Sciatic nerve (tissue), 2 donors: Measurements from ENCODE around the gene SF3B6. TPM values are rescaled to one million over a fixed set of nuclear protein-coding genes. Genes with fewer than 3 reads are reported as not detected.
"Not testable (repeated sequence)": the region's sequence is repeated elsewhere in the genome, so short reads cannot be mapped to it uniquely, and the experiment has no call there.

Source experiments
- ATAC-seq: fragments of 200-7000 bp; cut with Tn5 transposase; one replicate; pipeline ENCODE4 v1.9.1; 2020; ENCODE audit warnings: mild to moderate bottlenecking, moderate library complexity
- DNase-seq: peaks from one replicate; pipeline ENCODE4 v3.0.0-alpha.2; 2020; ENCODE audit warnings: low spot score
- intact Hi-C: fragments of 100-400 bp; cut with DNase I; formaldehyde crosslinking; loops from one replicate; pipeline ENCODE4 v1.14.2; 2022
- total RNA-seq: library from RNA; stranded (reverse); fragmentation: NEBNext Ultra II Directional; extraction: Animal tissue kit (Norgen Biotek cat#: 25700); gene quantifications from one replicate; pipeline ENCODE4 v1.2.1, GENCODE V29; 2021
- donor health status: DM: no; HTN: no; CAD: no.
- donor health status: DM: no; HTN: no; CAD: no.

SF3B6 gene
- total RNA-seq, 1 donor from 2014 or later = 62.5 TPM

GRCh38 chr2:24072259-24072658 is 3.9 kb downstream of the SF3B6 start:
- ATAC-seq (no peak), DNase-seq (no peak)
- intact Hi-C loops = loop anchor here (10.0 kb wide), 1 partner anchor 1287 kb away; no protein-coding TSS in a partner anchor

DNA sequence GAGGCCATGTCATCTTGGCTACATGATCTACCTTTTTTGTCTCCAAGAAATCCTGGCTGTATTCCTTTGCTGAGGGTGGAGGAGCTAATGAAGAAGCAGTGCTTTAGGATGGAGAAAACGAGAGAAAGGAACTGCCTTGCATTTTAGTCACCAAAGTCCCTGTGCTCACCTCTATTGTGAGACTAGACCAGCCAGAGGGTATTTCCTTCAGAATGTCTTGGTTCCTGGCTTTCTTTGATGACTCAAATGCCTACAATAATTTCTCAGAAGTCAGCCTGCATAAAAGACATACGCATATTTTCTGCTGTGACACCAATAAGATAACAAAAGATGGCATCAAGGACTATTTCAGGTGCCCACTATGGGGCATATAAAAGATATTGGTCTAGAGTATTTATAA is 10.8 kb downstream of the SF3B6 start:
- no peak for DNase-seq
- intact Hi-C loops = no loop called here
- ATAC-seq = no peak

GRCh38 chr2:24058564-24059271 is 17.4 kb downstream of the SF3B6 start:
- intact Hi-C loops = no loop called here
- DNase-seq (no peak), ATAC-seq (no peak)

DNA sequence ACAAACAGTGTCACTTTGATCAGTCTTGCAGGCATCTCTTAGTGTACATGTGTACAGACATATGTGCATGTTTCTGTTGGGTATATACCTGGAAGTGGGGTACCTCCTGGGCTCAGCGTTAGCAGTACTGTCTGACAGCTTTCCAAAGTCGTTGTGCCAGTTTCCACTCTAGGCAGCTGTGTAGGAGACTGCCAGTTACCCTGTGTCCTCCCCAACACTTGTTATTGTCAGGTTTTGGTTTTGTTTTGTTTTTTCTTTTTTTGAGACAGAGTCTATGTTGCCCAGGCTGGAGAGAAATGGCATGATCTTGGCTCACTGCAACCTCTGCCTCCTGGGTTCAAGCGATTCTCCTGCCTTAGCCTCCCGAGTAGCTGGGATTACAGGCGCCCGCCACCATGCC is 20.4 kb downstream of the SF3B6 start:
- DNase-seq = no peak
- no peak for ATAC-seq
- intact Hi-C loops = no loop called here

- ATAC-seq (no peak), DNase-seq (no peak)
- intact Hi-C loops = no loop called here
These were observed 21.6 kb downstream of the SF3B6 start for GRCh38 chr2:24054366-24055010.

DNA sequence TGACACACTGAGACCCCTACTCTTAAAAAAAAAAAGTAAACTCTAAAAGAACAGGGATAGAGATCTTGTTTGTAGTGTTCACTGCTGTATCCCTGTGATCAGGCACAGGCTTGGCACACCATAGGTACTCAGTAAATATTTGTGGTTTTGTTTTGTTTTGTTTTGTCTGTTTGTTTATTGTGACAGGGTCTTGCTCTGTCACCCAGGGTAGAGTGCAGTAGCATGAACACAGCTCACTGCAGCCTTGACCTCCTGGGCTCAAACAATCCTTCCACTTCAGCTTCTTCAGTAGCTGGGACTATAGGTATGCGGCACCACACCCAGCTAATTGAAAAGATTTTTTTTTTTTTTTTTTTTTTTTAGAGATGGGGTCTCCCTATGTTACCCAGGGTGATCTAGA is 23.2 kb downstream of the SF3B6 start:
- DNase-seq (no peak), ATAC-seq (no peak)
- intact Hi-C loops = no loop called here

DNA sequence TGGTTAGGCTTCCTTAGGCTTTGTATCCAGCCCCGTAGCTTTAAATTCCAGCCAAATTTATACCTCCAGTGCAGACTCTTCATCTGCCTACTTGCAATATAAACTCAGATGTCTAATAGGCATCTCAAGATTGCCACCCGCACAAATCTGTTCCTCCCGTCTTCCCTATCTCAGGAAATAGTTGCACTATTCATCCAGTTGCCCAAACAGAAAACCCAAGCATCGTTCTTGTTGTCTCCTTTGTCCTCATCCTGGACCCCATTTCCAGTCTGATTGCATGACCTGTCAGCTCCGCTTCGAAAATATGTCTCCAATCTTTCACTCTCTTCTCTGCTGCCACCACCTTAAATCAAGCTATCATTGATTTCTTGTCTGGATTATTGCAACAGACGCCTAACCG is 24.3 kb downstream of the SF3B6 start:
- DNase-seq (no peak), ATAC-seq (no peak)
- intact Hi-C loops = no loop called here

DNA sequence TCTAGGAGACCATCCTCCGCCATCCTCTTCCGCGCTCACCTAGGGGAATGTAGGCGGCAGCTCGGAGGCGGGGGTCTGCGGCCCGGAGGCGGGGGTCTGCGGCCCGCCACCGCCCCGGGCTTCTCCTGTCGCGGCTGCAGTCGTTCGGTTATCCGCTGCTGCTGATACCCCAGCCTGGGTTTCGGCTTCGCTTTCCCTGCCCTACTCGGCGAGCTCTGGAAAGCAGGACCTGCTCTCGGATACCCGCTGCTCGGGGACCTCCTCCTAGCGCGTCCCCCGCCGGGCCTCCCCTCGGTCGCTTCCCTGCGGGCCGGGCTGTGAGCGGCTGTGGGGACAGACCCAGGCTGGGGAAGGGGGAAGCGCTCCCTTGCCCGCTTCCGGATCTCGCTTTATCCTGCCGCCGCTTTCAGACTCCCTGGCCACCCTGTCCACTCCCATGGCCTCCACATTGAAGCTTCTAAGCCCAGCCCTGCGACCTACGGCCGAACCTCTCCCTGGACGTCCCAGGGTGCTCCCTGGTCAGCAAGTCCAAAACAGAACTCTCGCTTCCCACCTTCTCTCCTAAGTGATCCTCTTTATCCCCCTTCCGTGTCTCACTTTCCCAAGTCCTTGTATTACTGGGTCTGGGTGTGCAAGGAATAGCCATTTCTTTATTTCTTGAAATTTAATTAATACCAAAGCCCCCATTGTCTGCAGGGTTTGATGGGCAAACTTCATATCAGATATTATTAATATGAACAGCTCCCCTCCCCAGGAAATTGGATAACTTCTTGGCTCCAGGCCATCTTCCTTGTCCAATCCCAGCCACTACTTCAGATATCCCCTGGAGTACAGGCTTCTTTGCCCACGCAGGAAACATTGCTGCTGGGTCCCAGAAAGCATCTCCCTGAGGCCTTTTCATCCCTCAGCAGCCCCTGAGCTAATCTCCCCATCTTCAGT is 25.8 kb downstream of the SF3B6 start:
- intact Hi-C loops = no loop called here
- peak; percentile 70 for DNase-seq
- ATAC-seq = peak; percentile 3

DNA sequence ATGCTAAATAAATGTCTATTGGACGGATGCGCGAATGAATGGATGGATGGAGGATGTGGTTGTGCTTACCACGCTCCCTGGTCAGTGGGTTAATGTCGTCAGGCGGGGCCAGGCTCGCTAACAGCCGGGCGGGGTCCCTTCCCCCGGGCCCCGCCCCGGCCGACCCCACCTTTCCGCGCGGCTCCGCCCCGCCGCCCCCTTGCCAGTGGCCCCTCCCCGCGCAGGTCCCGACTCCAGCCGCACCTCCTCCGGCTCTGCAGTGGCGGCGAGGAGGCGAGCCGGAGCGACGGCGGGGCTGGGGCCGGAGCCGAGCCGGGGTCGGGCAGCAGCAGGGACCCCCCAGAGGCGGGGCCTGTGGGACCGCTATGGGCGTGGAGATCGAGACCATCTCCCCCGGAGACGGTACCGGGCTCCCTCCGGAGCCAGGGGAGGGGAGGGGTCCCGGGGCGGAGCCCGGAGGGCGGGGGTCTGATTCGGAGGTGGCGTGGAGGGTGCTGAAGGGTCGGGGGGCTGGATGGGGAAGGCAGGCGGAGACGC is 26.6 kb downstream of the SF3B6 start, which contains the start of gene FKBP1B:
Gene FKBP1B (plus strand): TSS at position 257 of the 537 bp plus-strand sequence. CDS start 109 bp downstream, at position 366.
- peak; percentile 72 for DNase-seq
- peak; percentile 2 for ATAC-seq
- intact Hi-C loops = no loop called here

DNA sequence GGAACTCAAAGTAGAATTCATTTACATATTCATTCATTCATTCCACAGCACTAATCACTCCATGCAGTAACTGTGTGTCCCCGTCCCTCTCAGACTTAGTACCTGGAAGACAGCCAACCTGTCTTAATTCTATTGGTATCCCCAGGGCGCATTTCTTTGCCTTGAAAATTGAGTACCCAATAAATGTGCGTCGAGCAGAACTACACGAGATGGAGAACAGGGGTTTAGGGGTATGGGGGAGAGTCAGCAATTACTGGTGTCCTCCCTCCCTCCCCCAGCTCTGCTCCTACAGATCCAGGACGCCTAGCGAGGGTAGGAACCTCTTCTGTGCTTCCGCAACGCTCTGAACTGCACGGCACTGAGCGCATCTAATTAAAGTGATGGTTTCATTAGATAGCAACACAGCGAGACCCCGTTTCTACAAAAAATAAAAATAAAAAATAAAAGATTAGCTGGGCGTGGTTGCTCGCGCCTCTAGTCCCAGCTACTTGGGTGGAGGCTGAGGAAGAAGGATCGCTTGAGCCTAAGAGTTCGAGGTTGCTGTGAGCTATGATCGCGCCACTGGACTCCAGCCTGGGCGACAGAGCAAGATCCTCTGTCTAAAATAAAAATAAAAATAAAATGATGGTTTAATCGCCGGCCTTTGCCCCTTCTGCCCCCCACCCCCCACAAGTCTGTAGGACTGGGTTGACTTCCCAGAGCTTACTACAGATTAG is 27.2 kb downstream of the SF3B6 start:
- intact Hi-C loops = no loop called here
- DNase-seq = no peak
- no peak for ATAC-seq

- no peak for DNase-seq
- ATAC-seq = peak; percentile 6
- intact Hi-C loops = no loop called here
These were observed 28.5 kb downstream of the SF3B6 start for GRCh38 chr2:24047703-24048033.

- intact Hi-C loops = no loop called here
- DNase-seq (peak; percentile 95), ATAC-seq (peak; percentile 100)
These were observed 29.0 kb downstream of the SF3B6 start, which contains the start of gene WDCP for GRCh38 chr2:24046930-24047702. Gene WDCP, minus strand, starts transcription at chr2:24047391. Its CDS starts 7,897 bp downstream, at chr2:24039494.

DNA sequence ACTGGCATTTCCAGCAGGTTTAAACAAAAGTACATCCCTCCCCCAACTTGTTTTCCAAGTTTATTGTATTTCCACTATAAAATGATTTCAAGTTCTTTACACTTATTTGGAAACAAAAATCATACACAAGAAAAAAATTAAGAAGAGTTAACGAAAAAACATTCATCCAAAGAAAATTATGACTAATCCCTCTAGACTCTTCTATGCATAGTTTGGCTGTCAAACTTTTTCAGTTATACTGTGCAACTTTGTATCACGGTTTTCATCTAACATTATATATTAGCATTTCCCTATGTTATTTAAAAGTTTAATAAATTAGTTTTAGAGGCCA is 29.6 kb downstream of the SF3B6 start:
- no peak for DNase-seq
- ATAC-seq = no peak
- intact Hi-C loops = no loop called here

DNA sequence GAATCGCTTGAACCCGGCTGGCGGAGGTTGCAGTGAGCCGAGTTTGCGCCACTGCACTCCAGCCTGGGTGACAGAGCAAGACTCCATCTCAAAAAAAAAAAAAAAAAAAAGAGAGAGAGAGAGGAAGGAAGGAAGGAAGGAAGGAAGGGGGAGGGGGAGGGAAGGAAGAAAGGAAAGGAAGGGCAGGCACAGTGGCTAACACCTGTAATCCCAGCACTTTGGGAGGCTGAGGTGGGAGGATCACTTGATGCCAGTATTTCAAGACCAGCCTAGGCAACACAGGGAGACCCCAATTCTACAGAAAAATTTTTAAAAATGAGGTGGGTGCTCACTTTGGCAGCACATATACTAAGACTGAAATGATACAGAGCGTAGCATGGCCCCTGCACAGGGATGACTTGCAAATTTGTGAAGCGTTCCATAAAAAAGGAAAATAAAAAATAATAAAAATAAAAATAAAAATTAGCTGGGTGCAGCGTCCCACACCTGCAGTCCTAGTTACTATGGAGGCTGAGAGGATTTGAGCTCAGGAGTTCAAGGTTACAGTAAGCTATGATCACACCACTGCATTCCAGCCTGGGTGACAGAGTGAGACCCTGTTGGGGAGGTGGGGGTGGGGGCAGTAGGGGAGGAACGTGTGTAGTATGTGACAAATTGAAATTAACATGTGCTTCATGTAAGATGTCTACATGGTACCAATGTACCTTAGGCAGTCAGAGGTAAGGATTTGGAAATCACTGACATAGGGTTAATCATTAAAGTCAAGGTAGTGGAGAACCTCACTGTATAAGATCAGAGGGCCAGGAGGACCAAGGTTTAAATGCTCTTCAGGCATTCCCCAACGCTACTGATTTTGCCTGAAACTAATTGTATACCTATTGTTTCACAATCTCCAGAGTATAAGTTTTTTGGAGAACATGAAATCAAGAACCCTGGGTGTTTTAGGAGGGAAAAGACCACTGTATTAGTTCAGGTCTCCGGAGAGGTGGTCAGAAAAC is 30.3 kb downstream of the SF3B6 start:
- DNase-seq (no peak), ATAC-seq (no peak)
- intact Hi-C loops = no loop called here

GRCh38 chr2:24043133-24043532 is 33.0 kb downstream of the SF3B6 start:
- ATAC-seq, DNase-seq, intact Hi-C loops: not testable (repeated sequence)

- intact Hi-C loops = no loop called here
- ATAC-seq = no peak
- no peak for DNase-seq
These were observed 35.6 kb downstream of the SF3B6 start for GRCh38 chr2:24040511-24040910.
